Endothelial cell of hepatic sinusoid (primary cell): ENCODE measurements around the gene PSTPIP2.

Experiments used
- in situ Hi-C: cut with HindIII; loops from 2 replicates; pipeline ENCODE4 v1.10.0; 2017; ENCODE audit warnings: low sequenced_read_pairs

Gene PSTPIP2

GRCh38 chr18:45940724-45941123 lies 131.3 kb downstream of the PSTPIP2 start:
- in situ Hi-C loops = no loop called here

- in situ Hi-C loops = no loop called here
Measured at GRCh38 chr18:45939236-45939635, 132.8 kb downstream of the PSTPIP2 start.

GRCh38 chr18:45938488-45938935 lies 133.5 kb downstream of the PSTPIP2 start:
- in situ Hi-C loops = no loop called here

- in situ Hi-C loops = no loop called here
Measured at GRCh38 chr18:45935591-45936335, 136.3 kb downstream of the PSTPIP2 start.
